ENCODE data around the gene LRRFIP1. TPM values are rescaled to one million over a fixed set of nuclear protein-coding genes. Genes with fewer than 3 reads are reported as not detected.
A peak's percentile ranks its signal among the peaks of the same experiment; 100 is the strongest.

The LRRFIP1 gene
- total and polyA plus RNA-seq, 2 donors (not counting 3 experiments of a cell fraction or from before 2014, with no cell fraction given) = 39.2 to 179 TPM

DNA sequence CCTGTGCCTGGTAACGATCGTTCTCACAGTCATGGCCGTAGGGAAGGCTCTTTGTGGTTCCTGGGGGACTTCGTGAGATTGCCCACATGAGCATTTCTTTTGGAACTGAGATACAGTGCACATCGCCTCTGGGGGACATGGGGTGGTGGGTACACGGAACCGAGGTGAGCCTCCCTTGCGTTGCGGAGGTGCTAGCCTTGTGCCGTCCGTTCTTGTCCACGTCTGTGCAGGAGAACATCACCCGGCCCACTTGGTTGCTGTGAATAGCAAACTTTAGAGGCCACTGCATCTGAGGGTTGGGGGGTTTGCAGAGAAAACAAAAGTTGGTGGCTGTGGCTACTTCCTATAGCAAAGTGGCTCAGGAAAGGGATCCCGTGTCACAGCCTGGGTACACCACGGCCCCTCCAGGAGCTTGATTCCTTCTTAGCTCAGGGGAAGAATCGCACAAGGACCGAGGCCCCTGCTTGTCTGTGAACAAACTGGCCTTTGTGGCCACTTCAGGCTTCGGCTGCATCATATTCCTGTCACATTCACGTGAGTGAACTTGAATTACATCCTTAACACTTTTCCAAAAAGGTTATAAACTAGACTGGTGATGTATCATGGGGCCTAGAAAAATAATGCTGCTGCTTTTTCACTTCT, 72.6 kb downstream of the LRRFIP1 start:
- no peak overlapping the region for H3K4me2 ChIP-seq (ENCODE audit: insufficient read depth, low read length)
- H4K20me1 ChIP-seq (replicated peaks; ENCODE audit: control insufficient read depth, extremely low read depth, insufficient read depth, low read length) = peaks cover 4% of the 10 kb centered on the region
- no peaks in the 10 kb centered on the region for H3K9me1 ChIP-seq (replicated peaks; ENCODE audit: control insufficient read depth, extremely low read depth, insufficient read depth, low read length)
- H3K27ac ChIP-seq (ENCODE audit: insufficient read depth, low read depth, low read length) = peak overlapping the region; percentile 52
- H3K4me3 ChIP-seq (replicated peaks in 1 of 3; ENCODE audit: insufficient read depth in 1 of 3, low read depth in 1 of 3, low read length in 3 of 3) = no peak overlapping the region
- no peak for TF ChIP-seq MYC (IDR thresholded peaks at IDR 0.05; ENCODE audit: low read depth, low read length)
- no peak for TF ChIP-seq MAX (IDR thresholded peaks at IDR 0.05; ENCODE audit: insufficient read depth, insufficient read length)
- no peak for TF ChIP-seq POLR2A (IDR thresholded peaks at IDR 0.05; ENCODE audit: low read depth, low read length)
- no peak for TF ChIP-seq JUN (IDR thresholded peaks at IDR 0.05; ENCODE audit: borderline replicate concordance, insufficient read depth, insufficient read length, low read depth)
- ChIA-PET POLR2A (interaction anchor here (1.1 kb wide), 1 partner anchor 13 kb away, joined by 4 read pairs; no protein-coding TSS in a partner anchor), CTCF (interaction anchor here (1.0 to 4.1 kb wide), 9 partner anchors 15 to 97 kb away, joined by 3 to 40 read pairs (median 4); no protein-coding TSS in a partner anchor)
- no peak overlapping the region for H3K9ac ChIP-seq (replicated peaks; ENCODE audit: extremely low read depth, insufficient read depth, low read length)
- dilution Hi-C loops (cut with MboI; ENCODE audit: extremely low pct_ligation_motif_present, low sequenced_read_pairs) = no loop called here
- no peak for FAIRE-seq
- intact Hi-C loops (cut with micrococcal nuclease) = loop anchor here (2.0 kb wide), 1 partner anchor 15 kb away; no protein-coding TSS in a partner anchor
- H3K9me3 ChIP-seq (replicated peaks; ENCODE audit: control insufficient read depth, insufficient read depth, low read length) = no peaks in the 10 kb centered on the region
- H3K4me1 ChIP-seq (ENCODE audit: control insufficient read depth, extremely low read depth, insufficient read depth, low read length) = peaks cover 89% of the 10 kb centered on the region
- no peaks in the 10 kb centered on the region for H3K27me3 ChIP-seq (ENCODE audit: control insufficient read depth in 2 of 2, insufficient read depth in 2 of 2, low read length in 2 of 2)
- H3K79me2 ChIP-seq (ENCODE audit: control insufficient read depth, insufficient read depth, low read length) = peaks cover 90% of the 10 kb centered on the region
- no peak overlapping the region for H2AFZ ChIP-seq (ENCODE audit: low read depth, low read length)
- no peaks in the 10 kb centered on the region for H3K36me3 ChIP-seq (ENCODE audit: control insufficient read depth in 2 of 2, extremely low read depth in 1 of 2, insufficient read depth in 2 of 2, low read length in 2 of 2)
- no TSS peak for BruUV-seq (replicated peaks)
- no peak for DNase-seq (ENCODE audit: low read depth, low spot score)

DNA sequence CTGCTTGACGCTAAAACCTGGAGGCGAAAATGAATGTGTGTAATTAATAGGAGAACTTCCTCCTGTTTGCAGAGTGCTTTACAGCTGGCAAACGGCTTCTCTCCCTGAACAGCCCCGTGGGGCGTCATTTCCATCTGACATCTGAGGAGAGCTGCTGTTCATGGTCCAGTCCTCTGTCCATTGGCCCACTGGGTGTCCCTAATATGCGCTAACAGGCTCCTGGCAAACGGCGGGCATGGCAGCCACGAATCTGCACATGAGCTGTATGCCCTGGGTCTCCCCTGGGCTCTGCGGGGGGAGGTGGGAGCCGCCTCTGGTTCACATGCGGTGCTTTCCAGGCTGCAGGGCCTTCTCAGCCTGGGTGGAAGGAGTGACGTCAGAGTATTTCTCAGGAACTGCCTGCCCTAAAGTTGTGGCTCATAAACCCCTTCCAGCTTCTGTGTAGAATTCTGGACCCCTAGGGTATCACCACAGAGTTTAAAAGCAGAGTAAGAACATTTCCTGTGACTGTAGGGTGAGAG, 73.2 kb downstream of the LRRFIP1 start:
- Histone ChIP-seq H3K4me3 (replicated peaks in 1 of 3; ENCODE audit: insufficient read depth in 1 of 3, low read depth in 1 of 3, low read length in 3 of 3) (no peak overlapping the region), H3K27me3 (ENCODE audit: control insufficient read depth in 2 of 2, insufficient read depth in 2 of 2, low read length in 2 of 2) (no peaks in the 10 kb centered on the region), H3K36me3 (ENCODE audit: control insufficient read depth in 2 of 2, extremely low read depth in 1 of 2, insufficient read depth in 2 of 2, low read length in 2 of 2) (no peaks in the 10 kb centered on the region), H3K4me1 (ENCODE audit: control insufficient read depth, extremely low read depth, insufficient read depth, low read length) (peaks cover 86% of the 10 kb centered on the region), H3K9me1 (replicated peaks; ENCODE audit: control insufficient read depth, extremely low read depth, insufficient read depth, low read length) (no peaks in the 10 kb centered on the region), H3K9me3 (replicated peaks; ENCODE audit: control insufficient read depth, insufficient read depth, low read length) (no peaks in the 10 kb centered on the region), H3K4me2 (ENCODE audit: insufficient read depth, low read length) (no peak overlapping the region), H2AFZ (ENCODE audit: low read depth, low read length) (no peak overlapping the region), H3K9ac (replicated peaks; ENCODE audit: extremely low read depth, insufficient read depth, low read length) (no peak overlapping the region), H3K79me2 (ENCODE audit: control insufficient read depth, insufficient read depth, low read length) (peaks cover 95% of the 10 kb centered on the region), H4K20me1 (replicated peaks; ENCODE audit: control insufficient read depth, extremely low read depth, insufficient read depth, low read length) (peaks cover 4% of the 10 kb centered on the region), H3K27ac (ENCODE audit: insufficient read depth, low read depth, low read length) (peak overlapping the region; percentile 52)
- DNase-seq (ENCODE audit: low read depth, low spot score) (peak; percentile 85), FAIRE-seq (no peak)
- dilution Hi-C loops (cut with MboI; ENCODE audit: extremely low pct_ligation_motif_present, low sequenced_read_pairs) (no loop called here), intact Hi-C loops (cut with micrococcal nuclease) (loop anchor here (2.0 kb wide), 1 partner anchor 14 kb away; no protein-coding TSS in a partner anchor)
- POLR2A ChIA-PET = interaction anchor here (1.1 kb wide), 1 partner anchor 14 kb away, joined by 4 read pairs; no protein-coding TSS in a partner anchor
- no TSS peak for BruUV-seq (replicated peaks)
- TF ChIP-seq MAX (IDR thresholded peaks at IDR 0.05; ENCODE audit: insufficient read depth, insufficient read length) = no peak
- TF ChIP-seq JUN (IDR thresholded peaks at IDR 0.05; ENCODE audit: borderline replicate concordance, insufficient read depth, insufficient read length, low read depth) = peak; percentile 23
- CTCF ChIA-PET = interaction anchor here (1.0 to 4.1 kb wide), 9 partner anchors 15 to 97 kb away, joined by 3 to 40 read pairs (median 4); no protein-coding TSS in a partner anchor

Measured in endothelial cell of umbilical vein (primary cell).